ENCODE measurements around the gene C16orf82. TPM values are rescaled to one million over a fixed set of nuclear protein-coding genes. Genes with fewer than 3 reads are reported as not detected.

The C16orf82 gene
- total RNA-seq, result not detected
- not detected for polyA plus RNA-seq
- total RNA-seq, result not detected

GRCh38 chr16:27066668-27067537 is at the start of gene C16orf82:
C16orf82 (plus strand) TSS chr16:27066927.
- H3K4me3 Mint-ChIP-seq, result no peak within 1 kb of the TSS
- Histone ChIP-seq H3K4me1 (ENCODE audit: control insufficient read depth in 2 of 2, insufficient read depth in 2 of 2, low read length in 2 of 2) (no peaks in the 10 kb centered on the region), H3K27ac (ENCODE audit: low read depth, low read length) (no peak within 1 kb of the TSS), H3K27me3 (ENCODE audit: control insufficient read depth in 2 of 2, insufficient read depth in 2 of 2, low read length in 2 of 2) (no peaks in the 10 kb centered on the region), H3K36me3 (ENCODE audit: control insufficient read depth in 2 of 3, insufficient read depth in 3 of 3, low read length in 3 of 3) (no peaks in the 10 kb centered on the region), H3K4me3 (ENCODE audit: low read length) (no peak within 1 kb of the TSS), H3K9me3 (ENCODE audit: control insufficient read depth in 2 of 3, low read length in 3 of 3) (peaks cover 0 to 4% (median 0%) of the 10 kb centered on the region in 3 experiments)
- H3K36me3 Mint-ChIP-seq, result peaks cover 0 to 3% (median 0%) of the 10 kb centered on the region in 5 donors
- DNase-seq (no peak), ATAC-seq (no peak)
- ChIA-PET POLR2A (no interaction called here), CTCF (no interaction called here)
- no peak within 1 kb of the TSS for H3K27ac Mint-ChIP-seq
- no peaks in the 10 kb centered on the region for H3K4me1 Mint-ChIP-seq
- intact Hi-C loops (cut with micrococcal nuclease), result no loop called here
- peaks cover 0 to 25% (median 6%) of the 10 kb centered on the region in 5 donors for H3K27me3 Mint-ChIP-seq
- H3K9me3 Mint-ChIP-seq, result peaks cover 0 to 3% (median 0%) of the 10 kb centered on the region in 11 donors

DNA sequence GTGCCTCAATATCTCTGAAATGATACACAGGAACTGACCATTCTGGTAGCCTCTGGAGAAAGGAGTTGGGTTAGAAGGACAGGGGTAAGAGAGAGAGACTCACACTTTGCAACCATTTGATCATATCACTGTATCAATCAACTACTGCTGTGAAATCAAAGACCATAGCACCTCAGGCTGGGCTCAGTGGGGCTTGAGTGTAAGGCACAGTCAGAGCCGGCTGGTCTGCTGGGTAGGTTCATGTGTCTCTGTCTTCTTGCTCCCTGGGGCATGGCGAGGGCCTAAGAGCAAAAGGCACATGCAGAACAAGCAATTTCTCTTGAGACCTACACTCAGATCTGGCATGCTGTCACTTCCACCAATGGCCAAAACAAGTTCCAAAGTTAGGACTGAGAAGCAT is 46.7 kb upstream of the C16orf82 start:
- Histone ChIP-seq H3K9me3 (ENCODE audit: control insufficient read depth in 2 of 3, low read length in 3 of 3) (no peaks in the 10 kb centered on the region), H3K27ac (ENCODE audit: low read depth, low read length) (no peak overlapping the region), H3K4me1 (ENCODE audit: control insufficient read depth in 2 of 2, insufficient read depth in 2 of 2, low read length in 2 of 2) (no peaks in the 10 kb centered on the region), H3K27me3 (ENCODE audit: control insufficient read depth in 2 of 2, insufficient read depth in 2 of 2, low read length in 2 of 2) (no peaks in the 10 kb centered on the region), H3K36me3 (ENCODE audit: control insufficient read depth in 2 of 3, insufficient read depth in 3 of 3, low read length in 3 of 3) (no peaks in the 10 kb centered on the region), H3K4me3 (ENCODE audit: low read length) (no peak overlapping the region)
- DNase-seq (no peak), ATAC-seq (no peak)
- H3K4me3 Mint-ChIP-seq, result no peak overlapping the region
- H3K27ac Mint-ChIP-seq, result no peak overlapping the region
- peaks cover 0 to 1% (median 0%) of the 10 kb centered on the region in 7 donors for H3K4me1 Mint-ChIP-seq
- H3K9me3 Mint-ChIP-seq, result peaks cover 0 to 7% (median 3%) of the 10 kb centered on the region in 11 donors
- ChIA-PET POLR2A (no interaction called here), CTCF (no interaction called here)
- no peaks in the 10 kb centered on the region for H3K36me3 Mint-ChIP-seq
- H3K27me3 Mint-ChIP-seq, result peaks cover 2 to 30% (median 13%) of the 10 kb centered on the region in 5 donors
- intact Hi-C loops (cut with micrococcal nuclease), result no loop called here

DNA sequence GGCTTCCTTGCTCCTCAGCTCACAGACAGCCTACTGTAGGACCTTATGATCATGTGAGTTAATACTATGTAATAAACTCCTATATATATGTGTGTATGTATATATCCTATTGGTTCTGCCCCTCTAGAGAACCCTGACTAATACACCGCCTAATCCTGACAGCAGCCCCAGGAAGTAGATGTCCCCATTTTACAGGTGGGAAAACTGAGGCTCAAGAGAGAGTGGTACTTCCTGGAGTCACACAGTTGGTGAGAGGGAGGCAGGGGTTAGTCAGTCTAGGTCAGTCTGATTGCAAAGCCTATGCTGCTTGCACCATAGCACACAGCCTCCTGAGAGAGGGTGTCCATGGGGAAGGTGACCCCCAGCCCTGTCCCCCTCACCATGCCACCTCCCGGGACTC is 42.7 kb upstream of the C16orf82 start:
- peaks cover 0 to 22% (median 14%) of the 10 kb centered on the region in 5 donors for H3K27me3 Mint-ChIP-seq
- no peak overlapping the region for H3K27ac Mint-ChIP-seq
- ATAC-seq, result no peak
- CTCF ChIA-PET, result no interaction called here
- Histone ChIP-seq H3K4me1 (ENCODE audit: control insufficient read depth in 2 of 2, insufficient read depth in 2 of 2, low read length in 2 of 2) (no peaks in the 10 kb centered on the region), H3K4me3 (ENCODE audit: low read length) (no peak overlapping the region), H3K36me3 (ENCODE audit: control insufficient read depth in 2 of 3, insufficient read depth in 3 of 3, low read length in 3 of 3) (no peaks in the 10 kb centered on the region), H3K27ac (ENCODE audit: low read depth, low read length) (no peak overlapping the region), H3K27me3 (ENCODE audit: control insufficient read depth in 2 of 2, insufficient read depth in 2 of 2, low read length in 2 of 2) (no peaks in the 10 kb centered on the region), H3K9me3 (ENCODE audit: control insufficient read depth in 2 of 3, low read length in 3 of 3) (no peaks in the 10 kb centered on the region)
- DNase-seq, result no peak
- peaks cover 0 to 5% (median 3%) of the 10 kb centered on the region in 11 donors for H3K9me3 Mint-ChIP-seq
- peaks cover 0 to 1% (median 0%) of the 10 kb centered on the region in 7 donors for H3K4me1 Mint-ChIP-seq
- H3K36me3 Mint-ChIP-seq, result no peaks in the 10 kb centered on the region
- no peak overlapping the region for H3K4me3 Mint-ChIP-seq
- POLR2A ChIA-PET, result no interaction called here
- intact Hi-C loops (cut with micrococcal nuclease), result no loop called here

- POLR2A ChIA-PET, result no interaction called here
- peaks cover 0 to 29% (median 15%) of the 10 kb centered on the region in 5 donors for H3K27me3 Mint-ChIP-seq
These were observed 41.1 kb upstream of the C16orf82 start for GRCh38 chr16:27025581-27025980.

GRCh38 chr16:27027971-27028370 is 38.8 kb upstream of the C16orf82 start:
- H3K27me3 Mint-ChIP-seq, result peaks cover 0 to 14% (median 12%) of the 10 kb centered on the region in 5 donors
- H3K4me1 Mint-ChIP-seq, result peaks cover 0 to 5% (median 0%) of the 10 kb centered on the region in 7 donors
- Histone ChIP-seq H3K27ac (ENCODE audit: low read depth, low read length) (no peak overlapping the region), H3K4me3 (ENCODE audit: low read length) (no peak overlapping the region), H3K4me1 (ENCODE audit: control insufficient read depth in 2 of 2, insufficient read depth in 2 of 2, low read length in 2 of 2) (no peaks in the 10 kb centered on the region), H3K9me3 (ENCODE audit: control insufficient read depth in 2 of 3, low read length in 3 of 3) (no peaks in the 10 kb centered on the region), H3K27me3 (ENCODE audit: control insufficient read depth in 2 of 2, insufficient read depth in 2 of 2, low read length in 2 of 2) (no peaks in the 10 kb centered on the region), H3K36me3 (ENCODE audit: control insufficient read depth in 2 of 3, insufficient read depth in 3 of 3, low read length in 3 of 3) (no peaks in the 10 kb centered on the region)
- ChIA-PET POLR2A (no interaction called here), CTCF (no interaction called here)
- no peaks in the 10 kb centered on the region for H3K36me3 Mint-ChIP-seq
- intact Hi-C loops (cut with micrococcal nuclease), result no loop called here
- ATAC-seq (no peak), DNase-seq (no peak)
- H3K4me3 Mint-ChIP-seq, result no peak overlapping the region
- no peak overlapping the region for H3K27ac Mint-ChIP-seq
- H3K9me3 Mint-ChIP-seq, result peaks cover 0 to 4% (median 0%) of the 10 kb centered on the region in 11 donors

More at GRCh38 chr16:27025581-27025980, 41.1 kb upstream of the C16orf82 start:
- no peak overlapping the region for H3K4me3 Mint-ChIP-seq
- no peaks in the 10 kb centered on the region for H3K4me1 ChIP-seq (ENCODE audit: control insufficient read depth in 2 of 2, insufficient read depth in 2 of 2, low read length in 2 of 2)
- no peak overlapping the region for H3K27ac ChIP-seq (ENCODE audit: low read depth, low read length)
- no peak overlapping the region for H3K27ac Mint-ChIP-seq
- H3K36me3 ChIP-seq (ENCODE audit: control insufficient read depth in 2 of 3, insufficient read depth in 3 of 3, low read length in 3 of 3), result no peaks in the 10 kb centered on the region
- DNase-seq, result no peak
- CTCF ChIA-PET, result no interaction called here
- H3K27me3 ChIP-seq (ENCODE audit: control insufficient read depth in 2 of 2, insufficient read depth in 2 of 2, low read length in 2 of 2), result no peaks in the 10 kb centered on the region
- ATAC-seq, result no peak
- no peaks in the 10 kb centered on the region for H3K9me3 ChIP-seq (ENCODE audit: control insufficient read depth in 2 of 3, low read length in 3 of 3)
- intact Hi-C loops (cut with micrococcal nuclease), result no loop called here
- no peak overlapping the region for H3K4me3 ChIP-seq (ENCODE audit: low read length)
- peaks cover 0 to 9% (median 0%) of the 10 kb centered on the region in 11 donors for H3K9me3 Mint-ChIP-seq
- peaks cover 0 to 5% (median 0%) of the 10 kb centered on the region in 7 donors for H3K4me1 Mint-ChIP-seq
- no peaks in the 10 kb centered on the region for H3K36me3 Mint-ChIP-seq

DNA sequence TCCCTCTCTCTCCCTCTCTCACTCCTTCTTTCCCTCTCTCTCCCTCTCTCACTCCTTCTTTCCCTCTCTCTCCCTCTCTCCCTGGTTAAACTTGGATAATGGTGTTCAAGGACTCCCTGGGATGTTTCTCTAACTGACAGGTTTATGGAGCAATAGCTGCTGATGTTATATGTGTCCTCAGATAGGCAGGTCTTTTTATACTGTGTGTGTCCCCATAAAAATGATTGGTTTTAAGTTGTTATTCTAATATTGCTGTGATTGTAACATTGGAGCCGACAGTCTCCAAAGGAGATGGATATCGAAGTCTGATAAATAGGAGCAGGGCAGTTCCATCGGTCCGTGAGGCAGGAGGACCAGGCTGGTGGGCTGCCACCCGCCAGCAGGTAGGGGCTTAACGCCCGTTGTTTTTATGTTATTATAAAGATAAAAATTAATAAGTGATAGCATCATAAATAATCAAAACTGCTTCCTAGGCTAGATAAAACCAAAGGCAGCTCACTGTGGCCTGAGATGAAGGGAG is 38.1 kb upstream of the C16orf82 start:
- no peaks in the 10 kb centered on the region for H3K36me3 Mint-ChIP-seq

More for the DNA sequence above, 38.1 kb upstream of the C16orf82 start:
- intact Hi-C loops (cut with micrococcal nuclease), result no loop called here
- peaks cover 0 to 5% (median 0%) of the 10 kb centered on the region in 7 donors for H3K4me1 Mint-ChIP-seq
- POLR2A ChIA-PET, result no interaction called here
- Histone ChIP-seq H3K4me1 (ENCODE audit: control insufficient read depth in 2 of 2, insufficient read depth in 2 of 2, low read length in 2 of 2) (no peaks in the 10 kb centered on the region), H3K36me3 (ENCODE audit: control insufficient read depth in 2 of 3, insufficient read depth in 3 of 3, low read length in 3 of 3) (no peaks in the 10 kb centered on the region), H3K27me3 (ENCODE audit: control insufficient read depth in 2 of 2, insufficient read depth in 2 of 2, low read length in 2 of 2) (no peaks in the 10 kb centered on the region), H3K27ac (ENCODE audit: low read depth, low read length) (no peak overlapping the region), H3K4me3 (ENCODE audit: low read length) (no peak overlapping the region), H3K9me3 (ENCODE audit: control insufficient read depth in 2 of 3, low read length in 3 of 3) (no peaks in the 10 kb centered on the region)
- H3K27ac Mint-ChIP-seq, result no peak overlapping the region
- DNase-seq (no peak), ATAC-seq (no peak)
- no peak overlapping the region for H3K4me3 Mint-ChIP-seq
- H3K9me3 Mint-ChIP-seq, result peaks cover 0 to 4% (median 0%) of the 10 kb centered on the region in 11 donors
- CTCF ChIA-PET, result no interaction called here
- H3K27me3 Mint-ChIP-seq, result peaks cover 0 to 14% (median 7%) of the 10 kb centered on the region in 5 donors

Data from naive thymus-derived CD4-positive, alpha-beta T cell (primary cell).